ENCODE measurements around the gene FBXO22.
A peak's percentile ranks its signal among the peaks of the same experiment; 100 is the strongest.
"Not testable (repeated sequence)": the region's sequence is repeated elsewhere in the genome, so short reads cannot be mapped to it uniquely, and the experiment has no call there.

FBXO22 gene

GRCh38 chr15:75903331-75904239, at the start of gene FBXO22:
TSS of gene FBXO22 (plus strand) at chr15:75903878. CDS start at chr15:75903964, 86 bp downstream.
- peak; percentile 77 for DNase-seq

- no peak for DNase-seq
These were observed 45.8 kb upstream of the FBXO22 start for GRCh38 chr15:75857886-75858285.

- DNase-seq: no peak
These were observed 41.8 kb upstream of the FBXO22 start for GRCh38 chr15:75861750-75862402.

- DNase-seq: no peak
These were observed 40.9 kb upstream of the FBXO22 start for GRCh38 chr15:75862796-75863195.

DNA sequence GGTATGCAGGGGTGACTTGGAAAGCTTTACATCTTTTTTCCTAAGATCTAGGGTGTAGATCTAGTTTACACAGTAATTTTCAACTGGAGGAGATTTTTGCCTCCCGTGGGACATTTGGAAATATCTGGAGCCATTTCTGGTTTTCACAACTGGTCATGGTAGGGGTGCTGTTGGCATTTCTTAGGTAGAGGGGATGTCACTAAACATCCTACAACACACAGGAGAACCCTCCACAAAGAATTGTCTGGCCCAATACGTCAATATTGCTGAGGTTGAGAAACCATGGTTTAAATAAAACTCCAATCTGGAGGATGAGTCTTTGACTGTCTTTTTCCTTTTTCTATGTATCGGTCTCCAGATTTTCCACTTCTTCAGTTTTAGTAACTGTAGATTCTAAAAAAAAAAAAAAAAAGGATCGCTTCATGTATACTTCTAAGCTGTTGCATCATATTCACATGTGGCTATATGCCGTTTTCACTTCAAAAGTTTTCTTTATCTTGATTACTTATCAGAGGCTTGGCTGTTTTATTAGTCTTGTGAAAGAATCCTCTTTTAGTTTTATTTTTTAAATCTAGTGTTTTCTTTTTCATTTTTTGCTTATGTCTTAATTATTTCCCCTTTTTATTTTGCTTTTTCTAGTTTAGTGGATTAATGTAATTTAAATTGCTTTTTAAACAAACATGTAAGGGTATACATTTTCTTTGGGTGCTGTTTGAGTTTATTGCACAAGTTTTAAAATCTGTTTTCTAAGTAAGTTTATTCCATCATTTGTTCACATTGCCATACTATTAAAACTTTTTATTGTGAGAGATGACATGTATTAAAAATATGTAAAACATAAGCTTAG, 39.2 kb upstream of the FBXO22 start:
- no peak for DNase-seq

DNA sequence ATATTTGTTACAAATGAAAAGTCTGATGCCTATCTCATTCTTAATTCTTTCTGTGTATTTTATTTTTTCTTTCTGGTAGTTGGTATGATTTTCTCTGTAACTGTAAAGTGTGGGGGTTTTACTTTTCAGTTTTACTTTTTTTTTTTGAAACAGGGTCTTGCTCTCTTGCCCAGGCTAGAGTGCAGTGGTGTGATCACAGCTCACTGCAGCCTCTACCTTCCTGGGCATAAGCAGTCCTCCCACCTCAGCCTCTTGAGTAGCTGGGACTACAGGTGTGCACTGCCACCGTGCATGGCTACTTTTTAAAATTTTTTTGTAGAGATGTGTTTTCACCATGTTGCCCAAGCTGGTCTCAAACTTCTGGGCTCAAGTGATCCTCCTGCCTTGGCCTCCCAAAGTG, 37.6 kb upstream of the FBXO22 start:
- DNase-seq: not testable (repeated sequence)

DNA sequence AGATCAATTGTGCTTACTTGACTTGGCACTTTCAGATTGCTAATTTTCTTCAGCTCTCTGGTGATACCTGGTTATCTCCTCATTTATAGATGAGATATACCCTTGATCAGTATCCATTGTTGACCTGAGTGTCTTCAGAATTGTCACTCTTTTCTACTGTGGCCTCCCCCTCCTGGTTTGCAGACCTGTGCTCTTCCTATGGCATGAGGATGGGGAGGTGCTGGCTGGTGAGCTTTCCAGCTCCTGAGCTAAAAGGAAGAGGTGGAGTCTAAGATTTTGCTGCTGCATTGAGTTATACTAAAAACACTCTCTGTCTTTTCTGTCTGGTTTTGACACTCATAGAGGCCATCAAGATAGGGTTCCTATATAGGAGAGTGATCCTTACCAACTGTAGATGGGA, 36.8 kb upstream of the FBXO22 start:
- no peak for DNase-seq

DNA sequence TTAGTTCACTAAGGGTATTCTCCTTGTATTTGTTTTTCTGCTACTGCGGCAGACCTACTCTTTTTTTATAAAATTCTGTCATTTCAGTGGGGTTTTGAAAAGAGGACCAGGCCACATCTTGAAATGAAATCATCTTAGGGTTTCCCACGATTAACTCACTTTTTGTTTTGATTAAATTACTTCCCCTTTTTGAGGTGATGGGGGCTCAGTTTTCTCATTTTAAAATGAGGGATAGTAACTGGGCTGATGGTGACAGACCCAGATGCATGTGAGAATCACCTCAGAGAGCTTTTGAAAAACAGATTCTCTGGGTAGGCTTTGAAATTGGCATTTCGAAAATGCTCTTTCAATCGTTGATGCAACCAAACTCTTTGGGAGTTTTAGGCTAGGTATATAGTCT, 36.2 kb upstream of the FBXO22 start:
- DNase-seq: no peak

- DNase-seq: no peak
These were observed 35.7 kb upstream of the FBXO22 start for GRCh38 chr15:75868019-75868418.

- DNase-seq: no peak
These were observed 34.2 kb upstream of the FBXO22 start for GRCh38 chr15:75869446-75869845.

DNA sequence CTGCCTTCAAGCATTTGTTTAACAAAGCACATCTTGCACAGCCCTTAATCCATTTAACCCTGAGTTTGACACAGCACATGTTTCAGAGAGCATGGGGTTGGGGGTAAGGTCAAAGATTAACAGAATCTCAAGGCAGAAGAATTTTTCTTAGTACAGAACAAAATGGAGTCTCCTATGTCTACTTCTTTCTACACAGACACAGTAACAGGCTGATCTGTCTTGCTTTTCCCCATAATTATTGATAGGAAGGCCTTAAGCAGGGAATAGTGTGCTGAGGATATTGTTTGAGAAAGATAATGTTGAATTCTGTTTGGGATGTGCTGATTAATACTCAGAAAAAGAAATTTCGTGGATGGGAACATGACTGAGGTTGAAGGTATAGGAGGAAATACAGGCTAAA, 32.1 kb upstream of the FBXO22 start:
- DNase-seq: not testable (repeated sequence)

DNA sequence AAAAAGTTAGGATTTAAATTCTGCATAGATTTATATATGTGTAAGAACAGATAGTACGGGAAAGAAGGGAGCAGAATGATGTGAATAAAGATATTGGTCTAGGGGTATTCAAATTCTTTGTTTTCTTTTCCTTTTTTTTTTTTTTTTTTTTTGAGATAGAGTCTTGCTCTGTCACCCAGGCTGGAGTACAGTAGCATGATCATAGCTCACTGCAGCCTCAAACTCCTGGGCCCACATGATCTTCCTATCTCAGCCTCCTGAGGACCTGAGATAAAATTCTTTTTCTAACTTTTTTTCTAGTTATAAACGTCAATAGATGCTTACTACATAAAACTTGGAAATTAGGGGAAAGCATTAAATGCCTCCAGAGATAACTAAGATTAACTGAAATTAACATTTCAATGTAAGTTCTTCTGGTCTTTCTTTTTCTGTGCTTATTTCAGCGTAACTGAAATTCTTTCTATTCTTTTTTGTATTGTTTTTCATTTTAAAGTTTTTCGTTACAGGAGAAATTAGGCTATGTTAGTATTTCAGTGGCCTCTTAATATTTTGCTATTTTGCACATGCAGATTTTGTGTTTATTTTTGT, 31.2 kb upstream of the FBXO22 start:
- DNase-seq: no peak

GRCh38 chr15:75884041-75884440, 19.6 kb upstream of the FBXO22 start:
- no peak for DNase-seq

DNA sequence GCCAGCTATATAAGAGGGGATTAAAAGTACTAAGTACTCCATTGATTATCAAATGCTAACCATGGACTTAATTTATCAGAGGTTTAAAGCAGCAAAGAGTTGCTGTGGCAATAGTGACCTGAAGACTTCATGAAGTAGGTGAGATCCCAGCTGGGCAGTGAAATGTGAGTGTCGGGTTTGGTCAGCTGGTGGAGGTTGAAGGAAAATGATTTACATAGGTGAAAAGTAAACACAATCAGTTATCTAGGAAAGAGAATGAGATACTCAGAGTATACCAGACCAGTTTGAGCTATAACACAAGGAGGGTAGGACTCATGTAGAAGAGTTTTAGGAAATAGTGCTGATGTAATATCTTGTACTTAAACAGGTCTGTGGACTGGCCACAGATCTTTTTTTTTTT, 16.5 kb upstream of the FBXO22 start:
- DNase-seq: no peak

- no peak for DNase-seq
These were observed 11.8 kb upstream of the FBXO22 start for GRCh38 chr15:75891895-75892294.

DNA sequence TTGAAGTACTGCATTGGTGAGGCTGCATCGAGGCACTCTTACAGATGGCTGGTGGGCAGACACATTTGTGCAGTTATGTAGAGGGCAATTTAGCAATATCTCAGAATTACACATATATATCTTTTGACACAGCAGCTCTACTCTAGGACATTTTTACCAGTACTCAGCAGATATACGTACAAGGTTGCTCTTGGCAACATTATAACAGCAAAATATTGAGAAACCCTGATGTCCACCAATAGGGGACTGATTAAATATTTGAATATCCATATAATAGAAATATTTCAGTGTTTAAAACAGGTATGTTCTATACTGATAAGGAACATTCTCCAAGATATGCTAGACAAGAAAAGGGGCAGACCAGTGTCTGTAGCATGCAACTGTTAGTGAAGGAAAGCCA, 7.9 kb upstream of the FBXO22 start:
- no peak for DNase-seq

- no peak for DNase-seq
These were observed 3.1 kb upstream of the FBXO22 start for GRCh38 chr15:75900577-75900976.

DNA sequence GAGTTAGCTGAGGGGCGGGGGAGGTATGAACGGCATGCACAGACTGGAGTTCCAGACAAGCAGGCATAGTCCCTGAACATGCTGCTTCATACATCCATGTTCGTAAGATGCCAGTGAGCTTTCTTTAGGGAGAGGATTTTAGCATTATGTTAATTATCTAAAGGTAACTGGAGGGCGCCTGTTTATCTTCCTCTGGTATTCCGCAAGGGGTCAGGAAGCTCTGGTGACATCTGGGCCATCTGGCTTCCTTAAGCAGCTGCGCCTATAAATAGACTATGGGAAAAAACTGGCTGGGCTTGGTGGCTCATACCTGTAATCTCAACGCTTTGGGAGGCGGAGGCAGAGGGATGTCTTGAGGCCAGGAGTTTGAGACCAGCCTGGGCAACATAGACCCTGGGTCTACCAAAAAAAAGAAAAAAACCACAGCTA, 1.5 kb upstream of the FBXO22 start:
- no peak for DNase-seq

DNA sequence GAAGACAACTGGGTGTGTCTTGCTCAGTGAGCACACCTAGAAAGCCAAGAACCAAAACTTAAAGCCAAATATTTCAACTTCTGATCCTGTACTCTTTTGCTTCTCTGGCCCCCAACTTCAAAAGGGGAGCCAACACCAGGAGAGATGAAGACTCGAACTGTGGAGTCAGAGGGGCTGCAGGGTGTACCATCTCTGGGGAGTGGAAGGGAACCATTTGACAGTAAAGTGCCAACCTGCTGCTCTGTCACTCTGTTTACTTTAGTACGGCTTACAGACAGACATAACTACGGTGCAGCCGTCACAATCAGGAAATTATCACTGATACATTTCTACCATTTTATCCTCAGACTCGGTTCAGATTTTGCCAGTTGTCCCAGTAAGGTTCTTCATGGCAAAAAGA, 1.6 kb downstream of the FBXO22 start:
- DNase-seq: no peak

- not testable (repeated sequence) for DNase-seq
These were observed 6.7 kb downstream of the FBXO22 start for GRCh38 chr15:75910355-75910754.

DNA sequence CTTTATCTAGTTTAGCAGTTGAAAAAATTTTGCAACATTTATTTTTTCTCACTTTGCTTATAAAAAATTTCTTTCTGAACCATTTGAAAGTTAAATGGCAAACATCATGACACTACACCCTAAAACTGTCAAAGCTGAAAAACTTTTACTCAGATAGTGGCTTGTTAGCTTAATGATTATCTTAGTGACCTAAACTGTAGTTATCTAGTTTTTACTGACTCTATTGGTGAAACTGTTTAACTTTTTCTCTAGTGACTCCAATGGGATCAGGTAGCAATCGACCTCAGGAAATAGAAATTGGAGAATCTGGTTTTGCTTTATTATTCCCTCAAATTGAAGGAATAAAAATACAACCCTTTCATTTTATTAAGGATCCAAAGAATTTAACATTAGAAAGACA, 13.3 kb downstream of the FBXO22 start:
- no peak for DNase-seq

GRCh38 chr15:75918135-75918534, 14.5 kb downstream of the FBXO22 start:
- no peak for DNase-seq

DNA sequence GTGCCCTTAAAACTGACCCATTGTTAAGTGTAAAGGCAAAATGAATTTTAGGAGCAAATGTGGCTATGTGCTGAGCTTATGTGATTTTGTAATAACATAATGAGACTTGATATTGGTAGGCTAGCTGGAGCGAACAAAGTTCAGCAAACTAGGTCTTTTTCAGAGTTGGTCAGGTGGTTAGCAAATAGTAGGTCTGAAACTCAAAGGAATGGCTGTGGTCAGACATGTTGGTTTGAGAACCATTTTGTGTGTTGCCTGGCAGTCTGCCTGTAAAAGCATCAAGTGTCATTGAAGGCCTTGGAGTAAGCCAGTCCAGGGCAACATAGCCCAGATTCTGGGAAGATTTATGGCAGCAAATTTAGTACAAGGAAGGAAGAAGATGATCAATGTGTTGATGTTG, 16.4 kb downstream of the FBXO22 start:
- no peak for DNase-seq

Measured in NCI-H2029 (cell line).